GM12878 (cell line): ENCODE measurements around the gene ACACA.

Experiments
- CEBPB ChIP-seq, 2 experiments: fragments of 150-350 bp in 1 of 2; IDR thresholded peaks; 2 replicates each; pipeline ENCODE4 v1.6.1; 2012 to 2014; ENCODE audit warnings: low read depth in 2 of 2, low read length in 2 of 2, borderline replicate concordance in 1 of 2, inconsistent platforms in 1 of 2
- CTCF ChIP-seq, 3 experiments: IDR thresholded peaks in 2 of 3; conservative IDR thresholded peaks in 1 of 3; 2 replicates each; pipeline ENCODE4 v1.5.1; 2011; ENCODE audit warnings: low read depth in 3 of 3, low read length in 3 of 3, mild to moderate bottlenecking in 3 of 3, control low read depth in 2 of 3, moderate library complexity in 2 of 3, inconsistent platforms in 1 of 3, mixed read lengths in 1 of 3; ENCODE audit not compliant: control insufficient read depth in 2 of 3, insufficient read depth in 1 of 3; ENCODE audit errors: extremely low read depth in 1 of 3
- EGR1 ChIP-seq, 2 experiments: IDR thresholded peaks; 1 replicate in 1 of 2; 2 replicates in 1 of 2; pipeline ENCODE4 v1.6.1; 2011 to 2012; ENCODE audit warnings: low read depth in 2 of 2, low read length in 2 of 2, borderline replicate concordance in 1 of 2, mild to moderate bottlenecking in 1 of 2, moderate library complexity in 1 of 2
- EZH2 ChIP-seq: IDR thresholded peaks from 2 replicates; pipeline ENCODE4 v1.6.1; 2012; ENCODE audit warnings: low read depth, mild to moderate bottlenecking, control low read depth, inconsistent platforms, low read length, borderline replicate concordance; ENCODE audit not compliant: control insufficient read depth
- LARP7 ChIP-seq: fragments of 450-650 bp; IDR thresholded peaks from 2 replicates; pipeline ENCODE4 v1.6.1; 2017; ENCODE audit warnings: mild to moderate bottlenecking
- MLLT1 ChIP-seq: fragments of 450-650 bp; IDR thresholded peaks from 2 replicates; pipeline ENCODE4 v1.6.1; 2016; ENCODE audit warnings: mild to moderate bottlenecking
- RBBP5 ChIP-seq: fragments of 200-600 bp; sonication (generic); conservative IDR thresholded peaks from 2 replicates; pipeline ENCODE4 v1.6.1; 2016
- ZBTB33 ChIP-seq: fragments of 450-650 bp; IDR thresholded peaks from 2 replicates; pipeline ENCODE4 v1.6.1; 2017; ENCODE audit warnings: mild to moderate bottlenecking
- ZNF207 ChIP-seq: fragments of 450-650 bp; IDR thresholded peaks from 2 replicates; pipeline ENCODE4 v1.6.1; 2014; ENCODE audit warnings: antibody characterized with exemption, mild to moderate bottlenecking, borderline replicate concordance
- ZNF274 ChIP-seq: IDR thresholded peaks from one replicate; pipeline ENCODE4 v1.8.0; 2011; ENCODE audit not compliant: insufficient read length, insufficient read depth
- TF ChIP-seq, protein P1 (sequence below): fragments of 450-650 bp; IDR thresholded peaks from 2 replicates; pipeline ENCODE4 v1.6.1; 2014; ENCODE audit warnings: mild to moderate bottlenecking

GRCh38 chr17:37190493-37190892 is 216.1 kb downstream of the ACACA start:
- TF ChIP-seq ZBTB33 (no peak), LARP7 (no peak), CTCF (IDR thresholded peaks at IDR 0.05 in 2 of 3, conservative IDR thresholded peaks at IDR 0.05 in 1 of 3; ENCODE audit: control insufficient read depth in 2 of 3, extremely low read depth in 1 of 3, insufficient read depth in 1 of 3, low read depth in 3 of 3, low read length in 3 of 3) (peak in 2 of 3 experiments; percentile 11 to 16; a peak in 1 of 6 replicates), EZH2 (no peak), ZNF274 (no peak), EGR1 (IDR thresholded peaks at IDR 0.05; ENCODE audit: borderline replicate concordance in 1 of 2, low read depth in 2 of 2, low read length in 2 of 2) (no peak), CEBPB (IDR thresholded peaks at IDR 0.05; ENCODE audit: borderline replicate concordance in 1 of 2, low read depth in 2 of 2, low read length in 2 of 2) (no peak), MLLT1 (no peak), ZNF207 (no peak), RBBP5 (no peak)
- TF ChIP-seq, protein P1, sequence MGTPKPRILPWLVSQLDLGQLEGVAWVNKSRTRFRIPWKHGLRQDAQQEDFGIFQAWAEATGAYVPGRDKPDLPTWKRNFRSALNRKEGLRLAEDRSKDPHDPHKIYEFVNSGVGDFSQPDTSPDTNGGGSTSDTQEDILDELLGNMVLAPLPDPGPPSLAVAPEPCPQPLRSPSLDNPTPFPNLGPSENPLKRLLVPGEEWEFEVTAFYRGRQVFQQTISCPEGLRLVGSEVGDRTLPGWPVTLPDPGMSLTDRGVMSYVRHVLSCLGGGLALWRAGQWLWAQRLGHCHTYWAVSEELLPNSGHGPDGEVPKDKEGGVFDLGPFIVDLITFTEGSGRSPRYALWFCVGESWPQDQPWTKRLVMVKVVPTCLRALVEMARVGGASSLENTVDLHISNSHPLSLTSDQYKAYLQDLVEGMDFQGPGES = no peak
